ENCODE data around the gene PCNA. TPM values are rescaled to one million over a fixed set of nuclear protein-coding genes. Genes with fewer than 3 reads are reported as not detected.
A peak's percentile ranks its signal among the peaks of the same experiment; 100 is the strongest.

Gene PCNA
- total RNA-seq, 1 experiment from 2014 or later = 274 TPM

GRCh38 chr20:5090191-5090590 is 29.6 kb downstream of the PCNA start:
- Histone ChIP-seq H3K56ac (ENCODE audit: insufficient read length, low read depth, low read length) (no peak overlapping the region), H2AK5ac (ENCODE audit: insufficient read length, low read length) (no peak overlapping the region), H3K4me1 (ENCODE audit: insufficient read depth, low read length) (no peaks in the 10 kb centered on the region), H3K27ac (ENCODE audit: insufficient read length, low read depth, low read length) (no peak overlapping the region), H2BK15ac (ENCODE audit: low read depth, low read length) (no peak overlapping the region), H2BK5ac (ENCODE audit: insufficient read length, low read length) (no peak overlapping the region), H3K27me3 (ENCODE audit: insufficient read depth, low read length) (no peaks in the 10 kb centered on the region), H3T11ph (ENCODE audit: low read length) (no peak overlapping the region), H4K8ac (replicated peaks; ENCODE audit: insufficient read length, low read depth, low read length) (no peak overlapping the region), H4K20me1 (ENCODE audit: control insufficient read depth, insufficient read depth, insufficient read length) (no peaks in the 10 kb centered on the region), H3K9ac (ENCODE audit: extremely low read depth, insufficient read length, low read length) (no peak overlapping the region), H3K23me2 (ENCODE audit: insufficient read length, low read depth, low read length, poor library complexity, severe bottlenecking) (no peaks in the 10 kb centered on the region), H2BK12ac (ENCODE audit: insufficient read length, low read depth, low read length) (no peak overlapping the region), H4K91ac (ENCODE audit: insufficient read length, low read depth, low read length) (no peak overlapping the region), H3K4ac (ENCODE audit: low read depth, low read length) (no peak overlapping the region), H3K79me2 (ENCODE audit: insufficient read depth, low read length) (no peaks in the 10 kb centered on the region), H2BK120ac (ENCODE audit: low read depth, low read length, poor library complexity, severe bottlenecking) (no peak overlapping the region), H3K79me1 (ENCODE audit: insufficient read depth, low read depth, low read length, poor library complexity, severe bottlenecking) (no peaks in the 10 kb centered on the region), H2BK20ac (ENCODE audit: low read depth, low read length, poor library complexity, severe bottlenecking) (no peak overlapping the region), H3K9me3 (ENCODE audit: control insufficient read depth, low read depth, low read length) (no peaks in the 10 kb centered on the region), H3K14ac (ENCODE audit: insufficient read depth, low read length) (no peak overlapping the region), H3K4me2 (ENCODE audit: insufficient read depth, insufficient read length, low read length) (no peak overlapping the region), H3K23ac (ENCODE audit: insufficient read length, low read depth, low read length) (no peak overlapping the region), H2AFZ (ENCODE audit: low read length) (no peak overlapping the region), H3K18ac (ENCODE audit: insufficient read length, low read depth, low read length) (no peak overlapping the region), H4K5ac (ENCODE audit: insufficient read length, low read depth, low read length) (no peak overlapping the region)
- Mint-ChIP-seq H3K4me1 (peaks cover 0 to 3% of the 10 kb centered on the region in 2 experiments; a peak in 1 of 4 replicates), H3K36me3 (ENCODE audit: insufficient read depth in 1 of 3, low read depth in 3 of 3) (peaks cover 4 to 5% (median 5%) of the 10 kb centered on the region in 3 experiments; a peak in 5 of 7 replicates), H3K27me3 (ENCODE audit: low read depth) (no peaks in the 10 kb centered on the region), H3K27ac (peak overlapping the region in 1 of 3 experiments; percentile 12; a peak in 1 of 7 replicates), H3K9me3 (no peaks in the 10 kb centered on the region), H3K4me3 (no peak overlapping the region)
- DNase-seq = no peak
- TF ChIP-seq CTCF (conservative IDR thresholded peaks at IDR 0.05) = no peak
- no CpG with 5 or more reads among the region's 4 CpGs for WGBS (ENCODE audit: extremely low coverage, insufficient read length, low lambda C conversion rate)

Measured in H9 (cell line).